Panc1 (cell line): ENCODE measurements around the gene TRAPPC2L.

Source experiments
- CTCF ChIP-seq: fragments of 450-650 bp; IDR thresholded peaks from 2 replicates; pipeline ENCODE4 v1.5.1; 2017; ENCODE audit warnings: mild to moderate bottlenecking
- SIN3A ChIP-seq: IDR thresholded peaks from 2 replicates; pipeline ENCODE4 v1.6.1; 2012; ENCODE audit warnings: low read depth, mild to moderate bottlenecking, low read length, moderate library complexity, borderline replicate concordance; ENCODE audit not compliant: insufficient read depth

GRCh38 chr16:88830258-88830657 is 26.7 kb upstream of the TRAPPC2L start:
- TF ChIP-seq CTCF (no peak), SIN3A (no peak)
